GM18520 (cell line): ENCODE measurements around the gene OPRL1.

Experiments used
- ATAC-seq: cut with Tn5 transposase; IDR thresholded peaks from one replicate; pipeline ENCODE4 v1.9.1; 2021; ENCODE audit not compliant: unreplicated experiment

OPRL1 gene

GRCh38 chr20:64080013-64080812 lies at the start of gene OPRL1:
Gene OPRL1, plus strand, starts transcription at chr20:64080082. Its CDS starts 12,639 bp downstream, at chr20:64092721.
- ATAC-seq = no peak

- ATAC-seq = no peak
These were observed 49.3 kb upstream of the OPRL1 start for GRCh38 chr20:64030371-64031134.

DNA sequence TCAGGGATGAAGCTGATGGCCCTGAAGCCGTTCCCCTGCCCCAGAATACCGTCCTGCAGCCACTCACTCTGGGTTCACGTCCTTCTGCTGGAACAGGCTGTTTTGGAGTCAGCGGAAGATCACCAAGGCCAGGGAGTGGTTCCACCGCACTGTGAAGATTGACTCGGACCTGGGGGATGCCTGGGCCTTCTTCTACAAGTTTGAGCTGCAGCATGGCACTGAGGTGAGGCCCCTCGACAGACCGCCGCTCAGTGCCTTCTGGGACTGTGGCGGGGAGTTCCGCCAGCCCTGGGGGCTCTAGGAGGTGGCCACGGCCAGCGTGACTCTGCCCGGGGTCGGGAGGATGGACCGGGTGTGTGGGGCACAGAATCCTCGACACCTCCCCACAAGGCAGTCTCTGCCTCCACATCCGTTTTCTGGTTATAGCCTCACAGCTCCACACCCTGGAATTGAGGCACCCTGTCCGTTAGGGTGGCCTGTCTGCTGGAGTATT lies 48.0 kb upstream of the OPRL1 start:
- ATAC-seq = no peak

DNA sequence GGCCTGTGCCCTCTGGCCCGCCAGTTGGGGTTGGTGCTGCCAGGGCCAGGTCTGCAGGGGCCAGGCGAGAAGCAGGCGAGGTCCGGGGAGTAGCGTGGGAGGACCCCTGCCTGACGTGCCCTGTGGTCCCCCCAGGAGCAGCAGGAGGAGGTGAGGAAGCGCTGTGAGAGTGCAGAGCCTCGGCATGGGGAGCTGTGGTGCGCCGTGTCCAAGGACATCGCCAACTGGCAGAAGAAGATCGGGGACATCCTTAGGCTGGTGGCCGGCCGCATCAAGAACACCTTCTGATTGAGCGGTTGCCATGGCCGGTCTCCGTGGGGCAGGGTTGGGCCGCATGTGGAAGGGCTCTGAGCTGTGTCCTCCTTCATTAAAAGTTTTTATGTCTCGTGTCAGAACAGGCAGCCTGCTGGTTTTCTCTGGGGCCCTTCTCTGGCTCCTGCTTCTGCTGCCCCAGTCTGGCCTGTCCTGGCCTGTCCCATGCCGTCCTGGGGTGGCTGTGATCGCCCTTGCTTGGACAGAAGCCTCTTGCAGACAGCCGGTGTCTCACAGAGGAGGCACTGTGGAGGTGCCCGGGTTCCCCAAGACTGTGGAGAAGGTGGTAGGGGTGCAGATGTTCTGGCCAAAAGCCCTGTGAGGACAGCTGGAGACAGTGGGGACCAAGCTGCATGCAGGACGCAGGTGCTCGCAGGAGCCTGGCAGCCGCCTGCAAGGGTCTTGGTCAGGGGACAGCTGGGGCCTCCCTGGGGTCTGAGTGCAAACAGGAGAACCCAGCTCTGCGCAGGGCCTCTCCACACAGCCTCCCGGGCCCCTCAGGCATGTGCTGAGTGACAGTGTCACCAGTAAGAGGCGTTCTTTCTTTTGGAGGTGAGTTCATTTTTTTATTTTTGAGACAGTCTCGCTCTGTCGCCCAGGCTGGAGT lies 46.9 kb upstream of the OPRL1 start:
- no peak for ATAC-seq

DNA sequence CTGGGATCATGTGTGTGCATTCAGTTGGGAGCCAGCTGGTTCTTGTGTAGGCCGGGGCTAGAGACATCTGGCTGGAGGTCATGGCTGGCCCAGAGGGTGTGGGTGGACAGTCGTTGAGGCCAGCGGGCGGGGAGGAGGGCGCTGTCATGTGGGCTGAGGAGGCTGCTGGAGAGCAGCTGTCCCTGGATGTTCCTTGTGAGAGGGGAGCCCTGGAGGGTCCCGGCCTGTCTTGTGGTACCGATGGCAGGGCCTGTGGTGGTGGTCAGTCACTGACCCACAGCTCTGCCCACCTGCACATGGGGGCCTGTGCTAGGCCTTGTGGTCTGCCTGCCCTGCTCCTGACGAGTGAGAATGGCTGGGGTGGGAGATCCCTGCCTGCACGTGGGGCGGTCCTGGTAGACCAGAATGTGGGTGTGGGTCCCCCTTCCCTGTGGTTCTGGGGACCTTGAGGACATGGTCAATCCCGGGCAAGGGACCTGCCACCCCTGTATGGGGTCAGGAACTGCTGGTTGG lies 45.8 kb upstream of the OPRL1 start:
- ATAC-seq = no peak

DNA sequence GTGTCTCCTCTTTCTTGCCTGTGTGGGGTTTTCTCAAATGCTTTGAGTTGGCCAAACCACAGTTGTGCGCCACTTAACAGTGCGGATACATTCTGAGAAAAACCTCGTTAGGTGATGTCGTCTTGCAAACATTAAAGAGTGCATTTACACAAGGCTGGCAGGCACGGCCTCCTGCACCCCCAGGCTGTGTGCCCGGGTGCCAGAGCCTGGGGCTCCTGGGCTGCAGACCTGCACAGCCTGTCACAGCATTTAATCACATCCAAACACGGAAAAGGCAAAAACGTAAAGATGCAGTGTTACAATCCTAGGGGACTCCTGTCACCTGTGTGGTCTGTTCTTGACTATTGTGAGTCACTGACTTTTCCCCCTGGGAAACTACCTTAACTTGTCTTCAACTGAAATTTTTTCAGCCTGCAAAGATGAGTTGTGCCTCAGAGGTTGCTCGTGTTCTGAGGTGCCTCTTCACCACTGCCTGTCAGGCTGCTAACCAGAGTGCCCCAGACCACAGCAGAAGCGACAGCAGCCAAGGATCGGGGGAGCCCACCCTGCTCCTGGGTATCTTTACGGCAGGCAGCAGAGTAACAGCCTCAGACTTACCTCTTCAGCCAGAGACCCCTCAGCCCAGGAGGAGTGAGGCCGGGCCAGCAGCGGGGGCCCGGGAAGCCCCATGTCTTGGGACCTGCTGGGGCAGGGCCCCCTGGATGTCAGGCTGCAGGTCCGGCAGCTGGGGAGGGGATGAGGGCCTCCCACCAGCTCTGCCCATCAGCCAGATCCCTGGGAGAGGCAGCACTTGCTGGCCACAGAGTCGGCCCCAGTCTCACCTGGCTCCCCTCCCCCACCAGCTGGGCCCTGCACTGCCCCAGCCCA lies 44.6 kb upstream of the OPRL1 start:
- ATAC-seq = no peak

DNA sequence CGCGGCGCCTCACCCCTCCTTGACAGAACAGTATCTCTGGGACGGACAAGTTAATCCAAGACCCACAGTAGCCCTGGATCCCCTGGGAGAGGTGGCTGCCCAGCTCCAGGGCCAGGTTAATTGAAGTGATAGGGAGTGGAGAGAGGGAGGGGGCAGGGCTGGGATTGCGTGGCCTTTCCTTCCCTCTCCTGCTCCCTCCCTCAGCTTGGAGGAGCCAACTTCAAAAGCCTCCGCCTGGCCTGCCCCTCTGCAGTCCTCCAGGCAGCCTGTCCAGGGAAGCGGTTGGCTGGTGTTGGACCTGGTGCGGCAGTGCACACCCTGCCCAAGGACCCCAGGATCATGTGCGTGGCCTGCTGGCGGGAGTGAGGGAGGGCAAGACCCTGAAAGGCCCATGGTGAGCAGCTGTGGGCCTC lies 43.9 kb upstream of the OPRL1 start, which contains the start of gene C20orf204:
Gene C20orf204 (plus strand): TSS at position 250 of the 413 bp plus-strand sequence. CDS start 142 bp downstream, at position 392.
- ATAC-seq = no peak

- ATAC-seq = no peak
These were observed 43.3 kb upstream of the OPRL1 start for GRCh38 chr20:64036346-64037198.

GRCh38 chr20:64037199-64037497 lies 42.7 kb upstream of the OPRL1 start:
- ATAC-seq = no peak

- no peak for ATAC-seq
These were observed 42.2 kb upstream of the OPRL1 start for GRCh38 chr20:64037498-64038213.

GRCh38 chr20:64038224-64038564 lies 41.7 kb upstream of the OPRL1 start:
- ATAC-seq = peak; percentile 17

DNA sequence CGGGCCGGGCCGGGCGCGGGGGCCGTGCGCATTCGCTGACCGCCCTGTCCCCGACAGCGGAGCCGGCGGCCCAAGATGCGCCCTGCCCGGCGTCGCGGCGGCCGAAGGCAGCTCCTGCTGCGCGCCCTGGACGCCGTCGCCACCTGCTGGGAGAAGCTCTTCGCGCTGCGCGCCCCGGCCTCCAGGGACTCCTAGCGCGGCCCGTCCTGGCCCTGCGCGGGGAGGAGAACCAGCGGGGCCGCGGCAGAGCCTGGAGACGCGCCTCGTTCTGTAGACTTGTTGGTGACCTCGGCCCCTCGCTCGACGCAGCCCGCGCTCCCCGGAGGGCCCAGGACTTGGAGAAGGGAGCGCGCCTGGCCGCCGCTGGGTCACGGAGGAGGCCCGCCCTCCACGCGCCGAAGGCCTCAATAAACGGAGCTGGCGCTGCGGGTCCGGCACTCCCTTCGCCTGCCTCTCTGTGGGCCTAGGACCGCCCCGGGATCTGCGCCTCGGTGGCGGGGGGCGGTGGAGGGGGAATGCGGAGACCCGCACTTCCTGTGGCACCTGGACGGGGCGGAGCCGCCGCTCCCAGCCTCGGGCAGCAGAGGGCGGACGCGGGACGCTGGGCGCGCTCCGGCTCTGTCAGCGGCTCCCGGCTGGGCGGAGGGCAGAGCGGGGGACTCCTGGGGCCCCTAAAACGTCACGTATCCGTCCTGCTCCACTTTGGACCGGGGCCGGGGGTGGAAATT lies 41.2 kb upstream of the OPRL1 start:
- peak; percentile 29 for ATAC-seq

DNA sequence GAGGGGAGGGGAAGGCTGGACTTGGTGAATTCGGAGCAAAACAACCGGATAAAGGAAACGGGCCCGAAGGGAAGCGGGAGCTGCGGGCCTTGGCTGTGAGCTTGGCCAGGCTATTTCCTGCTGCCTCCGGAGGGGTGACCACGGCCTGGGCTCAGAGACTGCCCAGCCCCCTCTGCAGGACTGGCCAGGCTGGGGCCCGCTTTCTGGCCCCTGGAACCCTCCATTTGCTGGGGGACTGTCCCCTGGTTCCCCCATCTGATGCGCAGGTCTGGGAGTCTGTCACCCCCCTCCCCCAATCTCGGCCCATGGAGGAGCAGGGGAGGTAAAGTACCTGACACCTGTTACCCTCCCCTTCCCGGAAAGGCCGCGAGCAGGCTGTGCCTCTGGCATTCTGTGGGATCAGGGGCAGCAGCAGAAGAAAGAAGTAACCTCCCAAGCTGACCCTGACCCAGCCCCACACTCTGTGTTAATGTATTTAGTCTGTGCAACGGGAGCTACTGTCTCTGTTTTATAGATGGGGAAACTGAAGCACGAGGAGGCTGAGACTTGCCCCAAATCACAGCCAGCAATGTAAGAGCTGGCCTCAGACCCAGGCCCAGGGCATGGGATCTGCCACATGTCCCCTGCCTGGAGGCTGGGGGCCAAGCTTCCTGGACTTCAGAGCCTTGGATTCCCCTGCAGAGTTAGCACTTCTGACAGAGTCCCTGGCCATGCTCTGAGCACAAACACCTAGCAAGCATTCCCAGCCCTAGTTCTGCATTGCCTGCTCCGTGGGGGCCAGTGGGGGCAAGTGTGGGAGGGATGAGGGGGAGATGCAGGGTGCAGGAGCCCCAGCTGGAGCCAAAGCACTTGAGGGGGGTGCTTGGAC lies 40.4 kb upstream of the OPRL1 start:
- no peak for ATAC-seq

- no peak for ATAC-seq
These were observed 39.4 kb upstream of the OPRL1 start for GRCh38 chr20:64040231-64041039.

DNA sequence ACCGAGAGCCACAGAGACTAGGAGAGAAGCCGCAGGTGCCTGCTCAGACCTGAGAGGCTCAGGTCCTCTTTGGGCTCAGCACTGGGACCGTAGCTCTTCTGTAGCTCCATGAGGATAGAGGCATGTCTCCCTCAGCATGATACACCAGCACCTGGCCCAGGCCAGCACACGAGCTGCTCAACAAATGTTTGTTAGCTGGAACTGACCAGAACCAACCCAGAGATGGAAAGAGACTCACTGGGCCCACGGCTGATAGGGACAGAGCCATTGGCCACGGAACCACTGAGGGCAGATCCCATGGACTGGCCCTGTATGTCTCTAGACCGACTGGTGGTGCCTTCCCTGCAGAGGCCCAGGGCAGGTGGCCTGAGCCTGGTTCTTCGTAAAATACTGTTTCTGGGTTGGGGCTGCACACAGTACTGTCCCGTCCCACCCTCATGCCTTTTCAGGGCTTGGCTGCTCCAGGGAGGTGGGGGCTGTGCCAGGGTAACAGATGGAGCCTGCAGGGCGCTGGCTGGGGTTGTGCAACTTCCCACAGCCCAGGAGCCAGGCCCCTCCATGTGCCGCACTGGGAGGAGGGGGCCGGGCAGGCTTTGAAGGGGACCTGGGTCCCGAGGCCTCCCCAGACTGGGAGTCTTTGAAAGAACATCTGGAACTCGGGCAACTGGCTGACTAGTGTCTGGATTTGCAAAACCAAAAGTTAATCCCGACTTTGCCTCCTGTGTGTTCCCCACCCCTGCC lies 38.7 kb upstream of the OPRL1 start:
- ATAC-seq = no peak

- no peak for ATAC-seq
These were observed 38.2 kb upstream of the OPRL1 start for GRCh38 chr20:64041781-64042053.
